Renal pelvis (tissue), 3 donors: Measurements from ENCODE around the gene FANCL. TPM values are rescaled to one million over a fixed set of nuclear protein-coding genes. Genes with fewer than 3 reads are reported as not detected.

Experiments used
- polyA plus RNA-seq, 3 donors: library from polyadenylated mRNA; unstranded; fragments of 120-200 nt; gene quantifications; one replicate each; pipeline ENCODE4 v1.2.1, GENCODE V29; 2013; ENCODE audit not compliant: insufficient read length in 3 of 3

FANCL gene
- polyA plus RNA-seq, 3 donors: 44.9 to 55.9 (median 54.9) TPM

Other genes with a start within 250 kb of the FANCL start
- gene VRK2, start 194.5 kb downstream of the FANCL start, polyA plus RNA-seq: 10 to 100 TPM; 19.0 to 22.7 (median 19.6) TPM